HEK293T (cell line): ENCODE data around the gene ANKDD1A.

ENCODE experiments used
- BHLHE40 ChIP-seq: fragments of 450-650 bp; IDR thresholded peaks from 2 replicates; pipeline ENCODE4 v1.6.1; 2016; ENCODE audit warnings: mild to moderate bottlenecking, moderate library complexity, borderline replicate concordance
- CTBP1 ChIP-seq: fragments of 450-650 bp; IDR thresholded peaks from 2 replicates; pipeline ENCODE4 v1.6.1; 2016; ENCODE audit warnings: borderline replicate concordance
- ELF4 ChIP-seq: fragments of 450-650 bp; IDR thresholded peaks from 2 replicates; pipeline ENCODE4 v1.6.1; 2017; ENCODE audit warnings: antibody characterized with exemption
- FOXK2 ChIP-seq: fragments of 450-650 bp; IDR thresholded peaks from 2 replicates; pipeline ENCODE4 v1.6.1; 2016; ENCODE audit warnings: mild to moderate bottlenecking
- FOXM1 ChIP-seq: fragments of 450-650 bp; IDR thresholded peaks from 2 replicates; pipeline ENCODE4 v1.6.1; 2017; ENCODE audit warnings: mild to moderate bottlenecking, borderline replicate concordance
- LEF1 ChIP-seq: fragments of 450-650 bp; IDR thresholded peaks from 2 replicates; pipeline ENCODE4 v1.6.1; 2017; ENCODE audit warnings: mild to moderate bottlenecking, borderline replicate concordance
- NFRKB ChIP-seq: fragments of 450-650 bp; IDR thresholded peaks from 2 replicates; pipeline ENCODE4 v1.6.1; 2016; ENCODE audit warnings: mild to moderate bottlenecking, moderate library complexity
- SP1 ChIP-seq: fragments of 450-650 bp; IDR thresholded peaks from 2 replicates; pipeline ENCODE4 v1.6.1; 2017
- SUZ12 ChIP-seq: fragments of 450-650 bp; IDR thresholded peaks from 2 replicates; pipeline ENCODE4 v1.6.1; 2016; ENCODE audit warnings: mild to moderate bottlenecking
- TF ChIP-seq, protein P1 (sequence below): fragments of 450-650 bp; IDR thresholded peaks from 2 replicates; pipeline ENCODE4 v1.6.1; 2016

DNA sequence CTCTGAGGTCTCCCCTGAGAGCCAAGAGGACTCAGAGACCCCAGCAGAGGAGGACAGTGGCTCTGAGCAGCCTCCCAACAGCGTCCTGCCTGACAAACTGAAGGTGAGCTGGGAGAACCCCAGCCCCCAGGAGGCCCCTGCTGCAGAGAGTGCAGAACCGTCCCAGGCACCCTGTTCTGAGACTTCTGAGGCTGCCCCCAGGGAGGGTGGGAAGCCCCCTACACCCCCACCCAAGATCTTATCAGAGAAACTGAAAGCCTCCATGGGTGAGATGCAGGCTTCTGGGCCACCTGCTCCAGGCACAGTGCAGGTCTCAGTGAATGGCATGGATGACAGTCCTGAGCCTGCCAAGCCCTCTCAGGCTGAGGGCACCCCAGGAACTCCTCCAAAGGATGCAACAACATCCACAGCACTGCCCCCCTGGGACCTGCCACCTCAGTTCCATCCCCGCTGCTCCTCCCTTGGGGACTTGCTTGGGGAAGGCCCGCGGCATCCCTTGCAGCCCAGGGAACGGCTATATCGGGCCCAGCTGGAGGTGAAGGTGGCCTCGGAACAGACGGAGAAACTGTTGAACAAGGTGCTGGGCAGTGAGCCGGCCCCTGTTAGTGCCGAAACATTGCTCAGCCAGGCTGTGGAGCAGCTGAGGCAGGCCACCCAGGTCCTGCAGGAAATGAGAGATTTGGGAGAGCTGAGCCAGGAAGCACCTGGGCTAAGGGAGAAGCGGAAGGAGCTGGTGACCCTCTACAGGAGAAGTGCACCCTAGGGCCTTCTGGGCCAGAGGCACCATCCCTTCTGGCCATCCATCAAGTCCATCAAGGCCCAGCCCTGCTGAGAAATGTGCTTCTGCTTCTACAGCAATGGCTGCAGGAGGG, 46.3 kb upstream of the ANKDD1A start:
- no peak for TF ChIP-seq NFRKB
- no peak for TF ChIP-seq BHLHE40
- TF ChIP-seq FOXK2, result no peak
- TF ChIP-seq CTBP1, result no peak
- no peak for TF ChIP-seq LEF1
- TF ChIP-seq SP1, result no peak
- no peak for TF ChIP-seq FOXM1
- no peak for TF ChIP-seq SUZ12
- no peak for TF ChIP-seq ELF4
- TF ChIP-seq, protein P1, sequence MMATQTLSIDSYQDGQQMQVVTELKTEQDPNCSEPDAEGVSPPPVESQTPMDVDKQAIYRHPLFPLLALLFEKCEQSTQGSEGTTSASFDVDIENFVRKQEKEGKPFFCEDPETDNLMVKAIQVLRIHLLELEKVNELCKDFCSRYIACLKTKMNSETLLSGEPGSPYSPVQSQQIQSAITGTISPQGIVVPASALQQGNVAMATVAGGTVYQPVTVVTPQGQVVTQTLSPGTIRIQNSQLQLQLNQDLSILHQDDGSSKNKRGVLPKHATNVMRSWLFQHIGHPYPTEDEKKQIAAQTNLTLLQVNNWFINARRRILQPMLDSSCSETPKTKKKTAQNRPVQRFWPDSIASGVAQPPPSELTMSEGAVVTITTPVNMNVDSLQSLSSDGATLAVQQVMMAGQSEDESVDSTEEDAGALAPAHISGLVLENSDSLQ, result no peak
